Nephron (organoid): ENCODE data around the gene OR4C11.

Experiments used
- H3K27ac Mint-ChIP-seq, 3 experiments: 2 replicates each; pipeline ENCODE4 v1.8.0; 2020; ENCODE audit warnings: mixed read lengths in 3 of 3, mild to moderate bottlenecking in 2 of 3, moderate library complexity in 1 of 3
- H3K27me3 Mint-ChIP-seq: 2 replicates; pipeline ENCODE4 v1.8.0; 2021; ENCODE audit warnings: low read depth, mild to moderate bottlenecking, moderate library complexity, mixed read lengths
- H3K36me3 Mint-ChIP-seq: 2 replicates; pipeline ENCODE4 v1.8.0; 2020; ENCODE audit warnings: low read depth, mixed read lengths
- H3K4me1 Mint-ChIP-seq: 2 replicates; pipeline ENCODE4 v1.8.0; 2020; ENCODE audit warnings: mixed read lengths
- H3K4me3 Mint-ChIP-seq, 3 experiments: 2 replicates each; pipeline ENCODE4 v1.8.0; 2020; ENCODE audit warnings: mild to moderate bottlenecking in 3 of 3, mixed read lengths in 3 of 3, moderate library complexity in 2 of 3
- H3K9me3 Mint-ChIP-seq: 2 replicates; pipeline ENCODE4 v1.8.0; 2020; ENCODE audit warnings: mixed read lengths
- CTCF ChIP-seq, 3 experiments: fragments of 200-600 bp; sonication (generic); IDR thresholded peaks; one replicate each; pipeline ENCODE4 v1.5.0; 2021; ENCODE audit warnings: antibody characterized with exemption in 3 of 3; ENCODE audit not compliant: unreplicated experiment in 3 of 3

The OR4C11 gene, protein sequence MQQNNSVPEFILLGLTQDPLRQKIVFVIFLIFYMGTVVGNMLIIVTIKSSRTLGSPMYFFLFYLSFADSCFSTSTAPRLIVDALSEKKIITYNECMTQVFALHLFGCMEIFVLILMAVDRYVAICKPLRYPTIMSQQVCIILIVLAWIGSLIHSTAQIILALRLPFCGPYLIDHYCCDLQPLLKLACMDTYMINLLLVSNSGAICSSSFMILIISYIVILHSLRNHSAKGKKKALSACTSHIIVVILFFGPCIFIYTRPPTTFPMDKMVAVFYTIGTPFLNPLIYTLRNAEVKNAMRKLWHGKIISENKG

GRCh38 chr11:55607545-55607944 lies at the start of gene OR4C11:
Gene OR4C11, minus strand, starts transcription at chr11:55607645. Its CDS starts 3,272 bp downstream, at chr11:55604373.
- no peaks in the 10 kb centered on the region for H3K4me1 Mint-ChIP-seq
- H3K9me3 Mint-ChIP-seq = peaks cover 6% of the 10 kb centered on the region
- no peak within 1 kb of the TSS for H3K27ac Mint-ChIP-seq
- no peak within 1 kb of the TSS for H3K4me3 Mint-ChIP-seq
- no peaks in the 10 kb centered on the region for H3K36me3 Mint-ChIP-seq
- no peaks in the 10 kb centered on the region for H3K27me3 Mint-ChIP-seq
- TF ChIP-seq CTCF (IDR thresholded peaks at IDR 0.05; ENCODE audit: unreplicated experiment in 3 of 3) = no peak

GRCh38 chr11:55655096-55655495 lies 47.7 kb upstream of the OR4C11 start:
- Mint-ChIP-seq H3K36me3 (no peaks in the 10 kb centered on the region), H3K4me1 (no peaks in the 10 kb centered on the region), H3K4me3 (no peak overlapping the region), H3K9me3 (peaks cover 4% of the 10 kb centered on the region), H3K27me3 (no peaks in the 10 kb centered on the region), H3K27ac (no peak overlapping the region)
- no peak for TF ChIP-seq CTCF (IDR thresholded peaks at IDR 0.05; ENCODE audit: unreplicated experiment in 3 of 3)

- H3K27ac Mint-ChIP-seq = no peak overlapping the region
- H3K9me3 Mint-ChIP-seq = no peaks in the 10 kb centered on the region
- H3K36me3 Mint-ChIP-seq = no peaks in the 10 kb centered on the region
Measured at GRCh38 chr11:55652560-55652959, 45.1 kb upstream of the OR4C11 start.

DNA sequence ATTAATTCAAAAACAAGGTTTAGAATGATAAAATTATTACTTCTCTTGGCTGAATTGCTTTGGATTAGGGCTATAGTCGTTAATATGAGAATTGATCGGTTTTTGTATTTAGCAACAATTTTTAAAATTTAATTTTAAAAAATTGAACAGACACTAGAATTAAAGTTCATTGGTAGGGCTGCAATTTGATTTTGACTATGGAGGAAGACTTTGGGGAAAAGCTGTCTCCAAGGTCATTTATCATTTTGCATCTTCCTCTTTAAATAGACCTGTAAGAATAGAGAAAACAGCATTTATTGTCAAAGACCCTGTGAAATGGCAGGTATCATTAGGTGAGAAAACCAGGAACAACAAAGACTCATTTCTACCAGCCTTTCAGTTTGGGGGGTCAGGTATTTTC lies 40.6 kb upstream of the OR4C11 start, which contains the start of gene OR4S2:
OR4S2 (plus strand) TSS at position 301 of the 400 bp plus-strand sequence. CDS start 2,577 bp downstream, outside the sequence.
- Mint-ChIP-seq H3K4me1 (no peaks in the 10 kb centered on the region), H3K36me3 (no peaks in the 10 kb centered on the region), H3K27me3 (no peaks in the 10 kb centered on the region), H3K4me3 (no peak within 1 kb of the TSS), H3K27ac (no peak within 1 kb of the TSS), H3K9me3 (peaks cover 3% of the 10 kb centered on the region)
- no peak for TF ChIP-seq CTCF (IDR thresholded peaks at IDR 0.05; ENCODE audit: unreplicated experiment in 3 of 3)

More at GRCh38 chr11:55652560-55652959, 45.1 kb upstream of the OR4C11 start:
- no peak overlapping the region for H3K4me3 Mint-ChIP-seq
- H3K27me3 Mint-ChIP-seq = no peaks in the 10 kb centered on the region
- no peaks in the 10 kb centered on the region for H3K4me1 Mint-ChIP-seq
- no peak for TF ChIP-seq CTCF (IDR thresholded peaks at IDR 0.05; ENCODE audit: unreplicated experiment in 3 of 3)

- no peak for TF ChIP-seq CTCF (IDR thresholded peaks at IDR 0.05; ENCODE audit: unreplicated experiment in 3 of 3)
- Mint-ChIP-seq H3K4me3 (no peak within 1 kb of the TSS), H3K4me1 (no peaks in the 10 kb centered on the region), H3K36me3 (no peaks in the 10 kb centered on the region), H3K9me3 (peaks cover 5% of the 10 kb centered on the region), H3K27me3 (no peaks in the 10 kb centered on the region), H3K27ac (no peak within 1 kb of the TSS)
Measured at GRCh38 chr11:55634813-55635212, 27.4 kb upstream of the OR4C11 start, which contains the start of gene OR4P4. Gene OR4P4, plus strand, starts transcription at chr11:55635113.

- H3K4me1 Mint-ChIP-seq = no peaks in the 10 kb centered on the region
- H3K27ac Mint-ChIP-seq = no peak overlapping the region
- no peak for TF ChIP-seq CTCF (IDR thresholded peaks at IDR 0.05; ENCODE audit: unreplicated experiment in 3 of 3)
- no peaks in the 10 kb centered on the region for H3K36me3 Mint-ChIP-seq
- peaks cover 30% of the 10 kb centered on the region for H3K9me3 Mint-ChIP-seq
- no peaks in the 10 kb centered on the region for H3K27me3 Mint-ChIP-seq
- no peak overlapping the region for H3K4me3 Mint-ChIP-seq
Measured at GRCh38 chr11:55624531-55624930, 17.1 kb upstream of the OR4C11 start.
